ENCODE data around the gene NFASC.

GRCh38 chr1:204853436-204853835, 17.2 kb upstream of the NFASC start:
- no peak for TF ChIP-seq EZH2phosphoT487 (IDR thresholded peaks at IDR 0.05; ENCODE audit: borderline replicate concordance, low read depth, low read length)
- TF ChIP-seq CTCF (conservative IDR thresholded peaks at IDR 0.05; ENCODE audit: low read length), result no peak
